ENCODE data around the gene FAM135A.
A peak's percentile ranks its signal among the peaks of the same experiment; 100 is the strongest.

The FAM135A gene

DNA sequence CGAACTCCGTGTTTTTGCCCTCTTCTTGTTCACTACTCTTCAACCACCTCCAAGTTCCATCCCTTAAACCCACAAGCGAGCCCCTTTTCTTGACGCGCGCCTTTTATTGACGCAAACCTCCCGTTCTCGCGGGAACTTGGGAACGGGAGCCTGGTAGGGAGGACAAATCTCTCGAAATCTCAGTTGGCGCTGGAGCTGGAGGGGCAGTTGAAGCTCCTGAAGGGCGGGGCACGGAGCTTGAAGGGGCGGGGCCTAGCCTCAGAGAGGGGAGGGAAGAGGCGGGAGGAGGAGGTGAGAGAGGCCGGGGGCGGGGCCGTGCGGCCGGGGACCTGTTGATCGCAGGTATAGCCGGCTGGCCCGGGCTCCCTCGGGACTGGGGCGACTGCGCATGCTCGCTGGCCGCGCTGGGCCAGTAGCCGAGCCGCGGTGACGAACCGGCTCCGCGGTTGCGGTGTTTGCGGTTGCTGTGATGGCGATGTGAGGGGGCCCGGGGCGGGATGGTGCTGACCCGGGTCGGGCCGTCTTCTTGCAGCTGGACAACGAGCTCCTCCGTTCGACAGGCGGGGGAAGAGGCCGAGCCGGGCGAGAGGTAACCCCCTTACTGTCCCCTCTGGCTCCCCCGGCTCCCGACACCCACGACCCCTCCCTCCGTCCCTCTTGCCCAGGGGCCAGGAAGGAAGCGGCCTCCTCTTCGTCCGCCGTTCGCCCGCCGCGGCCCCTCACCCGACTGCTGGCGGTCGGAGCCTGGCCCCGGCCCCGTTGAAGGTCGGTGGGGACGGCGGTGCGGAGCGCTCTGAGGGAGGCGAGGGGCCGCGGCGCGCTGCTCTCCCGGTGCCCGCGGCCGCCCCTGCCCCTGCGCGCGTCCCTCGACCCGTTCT is at the start of gene FAM135A:
Gene FAM135A (plus strand): TSS at position 395 of the 878 bp plus-strand sequence. CDS start 14,835 bp downstream, outside the sequence.
- DNase-seq = peak; percentile 99

DNA sequence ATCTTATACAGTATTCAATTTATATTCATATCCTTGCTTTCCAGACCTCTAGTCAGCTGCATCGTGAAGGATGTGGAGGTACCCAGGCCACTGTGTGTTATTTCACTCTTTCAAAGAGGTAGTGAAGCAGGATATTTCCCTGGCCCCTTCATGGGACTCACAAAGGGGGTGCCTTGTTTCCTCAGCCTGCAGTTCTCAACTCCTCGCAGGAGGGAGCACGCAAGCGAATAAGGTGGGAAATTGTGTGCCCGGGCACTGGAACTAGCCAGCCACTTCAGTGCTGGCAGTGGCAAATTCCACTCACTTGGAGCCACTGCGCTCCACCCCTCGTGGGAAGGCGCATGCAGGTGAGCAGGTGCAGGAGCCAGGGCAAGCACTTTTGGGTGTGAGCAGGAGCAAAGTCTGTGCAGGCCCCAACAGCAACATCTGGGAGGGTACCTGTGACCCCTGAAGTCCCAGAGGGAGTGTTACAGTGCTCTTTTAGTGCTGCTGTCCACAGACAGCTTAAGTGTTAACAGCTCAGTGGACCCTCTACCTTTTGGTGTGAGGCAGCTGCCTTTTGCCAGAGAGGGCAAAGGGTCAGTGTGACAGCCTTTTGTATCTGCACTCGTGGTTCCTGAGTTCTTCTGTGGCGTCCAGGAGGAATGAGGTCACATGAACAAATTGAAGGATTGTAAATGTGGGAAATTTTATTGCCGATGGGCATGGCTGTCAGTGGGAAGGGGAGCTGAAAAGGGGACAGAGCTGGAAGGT is 49.4 kb upstream of the FAM135A start:
- peak; percentile 12 for DNase-seq

DNA sequence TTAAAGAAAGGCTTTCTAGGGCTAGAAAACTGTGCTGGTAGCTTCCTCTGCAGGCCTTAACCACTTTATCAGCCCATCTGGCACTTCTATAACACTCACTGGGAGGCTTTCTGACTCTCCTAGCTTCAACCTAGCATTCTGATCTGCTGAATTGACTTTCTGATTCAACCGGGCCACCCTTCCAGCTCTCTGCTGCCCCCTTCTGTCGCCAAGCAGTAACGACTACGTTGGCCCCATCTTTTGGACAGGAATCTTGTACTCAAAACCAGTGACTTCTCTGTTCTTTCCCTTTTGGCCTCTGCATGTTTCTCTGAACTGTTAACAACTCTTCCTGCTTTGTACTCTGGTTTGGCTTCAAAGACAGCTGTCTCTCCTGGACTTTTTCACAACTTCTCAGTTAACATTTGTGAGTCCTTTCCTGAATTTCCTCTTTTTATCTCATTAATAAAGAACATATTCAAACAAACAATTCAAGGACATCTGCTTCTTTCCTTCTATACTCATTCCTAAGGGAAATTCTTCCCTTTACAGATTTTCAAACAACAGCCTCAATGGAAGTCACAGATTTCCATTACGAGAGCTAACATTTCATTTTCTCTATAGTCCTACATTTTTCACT is 43.9 kb upstream of the FAM135A start:
- DNase-seq = peak; percentile 89

DNA sequence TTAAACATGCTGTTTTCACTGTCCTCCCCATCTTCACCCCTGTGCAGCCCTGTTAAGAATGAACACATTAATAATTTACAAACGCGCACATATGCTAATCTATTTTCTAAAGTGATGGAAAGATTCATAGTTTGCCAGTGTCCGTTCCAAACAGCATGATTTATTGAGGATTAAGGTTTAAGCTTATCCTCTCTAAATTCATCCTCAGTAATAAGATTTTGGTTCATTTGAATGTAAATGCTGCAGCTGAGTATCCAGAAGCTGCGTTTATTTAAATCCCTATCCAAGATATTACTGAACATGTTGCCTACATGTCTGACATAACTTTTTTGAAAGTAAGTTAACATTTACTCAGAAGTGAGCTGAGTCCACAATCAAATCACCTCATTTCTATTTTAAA is 42.8 kb upstream of the FAM135A start:
- DNase-seq = peak; percentile 73

DNA sequence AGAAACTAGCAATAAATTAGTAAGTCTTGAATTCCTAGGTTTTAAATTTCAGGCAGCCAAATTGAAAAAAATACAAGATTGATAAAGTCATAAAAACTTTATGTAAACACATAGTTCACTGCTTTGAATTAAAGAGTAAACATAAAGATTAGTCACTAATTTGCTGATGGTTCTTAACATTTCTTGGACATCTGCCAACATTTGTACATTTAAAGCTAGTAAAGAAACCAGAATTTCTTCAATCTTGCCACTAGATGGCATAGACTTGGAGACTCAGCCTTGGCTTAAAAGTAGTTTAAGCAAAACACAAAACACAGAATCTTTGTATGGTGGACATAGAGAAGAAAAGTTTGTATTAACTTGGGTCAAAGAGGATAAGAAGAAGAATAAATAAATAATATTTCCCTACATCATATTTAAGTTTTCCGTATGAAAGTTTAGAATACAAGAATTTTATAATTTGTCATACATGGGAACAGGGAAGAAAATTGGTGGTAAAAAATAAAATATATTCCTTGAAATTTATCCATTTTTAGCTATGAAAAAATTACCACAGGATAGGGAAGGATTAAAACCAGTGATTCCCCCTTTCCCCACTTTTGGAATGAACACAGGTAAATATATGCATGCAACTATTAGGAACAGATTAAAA is 41.7 kb upstream of the FAM135A start:
- DNase-seq = peak; percentile 91

DNA sequence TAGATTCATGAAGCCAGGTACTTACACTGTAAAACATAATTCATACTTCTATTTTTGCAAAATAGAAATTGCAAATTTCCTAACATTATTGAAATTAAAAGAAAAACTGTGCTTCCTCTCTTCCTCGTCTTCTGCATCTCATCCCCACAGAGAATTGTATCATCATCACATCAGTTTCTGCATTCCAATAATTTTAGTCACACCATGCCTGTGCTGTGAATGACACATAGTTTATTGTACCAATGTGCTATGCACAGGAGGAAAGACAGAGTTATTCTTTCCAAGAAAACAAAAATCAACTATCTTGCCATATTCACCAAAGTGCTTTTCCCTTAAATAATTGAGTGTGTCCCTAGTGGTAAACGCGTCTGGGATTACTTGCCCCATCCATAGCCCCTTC is 38.1 kb upstream of the FAM135A start:
- DNase-seq = no peak

DNA sequence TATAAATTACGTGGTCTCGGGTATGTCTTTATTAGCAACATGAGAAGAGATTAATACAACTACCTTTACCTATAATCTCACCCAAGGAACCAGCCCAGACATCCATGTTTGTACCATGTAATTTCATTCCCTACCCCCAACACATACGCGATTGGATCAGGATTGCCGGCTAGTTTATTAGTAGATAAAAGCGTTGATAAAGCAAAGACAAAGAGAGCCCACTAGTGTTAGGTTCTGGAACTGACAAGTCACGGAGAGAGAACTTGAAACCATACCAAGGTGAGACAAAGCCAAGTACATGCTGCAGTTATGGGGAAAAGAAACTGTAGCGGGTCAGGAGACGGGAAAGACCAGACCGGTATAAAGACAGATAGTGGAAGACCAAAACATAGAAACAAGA is 37.4 kb upstream of the FAM135A start:
- DNase-seq = peak; percentile 10

DNA sequence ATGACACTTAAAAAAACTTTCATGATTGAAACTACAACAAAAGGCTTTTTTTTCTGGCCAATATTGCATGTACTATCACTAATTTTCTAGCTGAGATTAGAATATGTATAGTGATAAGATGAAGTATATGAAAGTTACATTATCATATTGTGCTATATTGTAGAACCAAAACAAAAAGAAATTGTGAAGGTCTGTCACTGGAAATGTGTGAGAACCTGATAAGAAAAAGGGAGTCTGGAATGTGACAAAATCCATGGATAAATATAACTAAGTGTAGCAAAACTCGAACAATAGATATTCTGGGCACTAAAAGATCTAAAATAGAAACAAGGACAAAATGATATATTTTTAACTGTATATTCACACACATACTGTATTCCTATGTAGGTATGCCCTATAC is 36.7 kb upstream of the FAM135A start:
- DNase-seq = no peak

DNA sequence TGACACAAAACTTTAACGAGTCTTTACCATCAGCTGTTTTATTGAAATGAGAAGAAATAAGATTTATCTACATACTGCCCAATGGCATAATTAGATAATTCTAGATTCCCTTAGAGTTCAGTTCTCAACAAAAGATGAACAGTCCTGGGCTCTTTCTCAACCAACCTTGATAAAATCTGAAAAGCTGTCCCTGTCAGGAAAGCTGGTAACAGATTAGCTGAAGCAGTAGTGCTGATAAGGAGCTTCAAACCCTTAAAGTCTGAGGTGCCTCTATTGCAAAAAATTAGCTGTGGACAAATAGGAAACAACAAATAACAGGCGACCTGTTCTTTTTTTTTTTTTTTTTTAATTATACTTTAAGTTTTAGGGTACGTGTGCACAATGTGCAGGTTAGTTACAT is 35.9 kb upstream of the FAM135A start:
- no peak for DNase-seq

DNA sequence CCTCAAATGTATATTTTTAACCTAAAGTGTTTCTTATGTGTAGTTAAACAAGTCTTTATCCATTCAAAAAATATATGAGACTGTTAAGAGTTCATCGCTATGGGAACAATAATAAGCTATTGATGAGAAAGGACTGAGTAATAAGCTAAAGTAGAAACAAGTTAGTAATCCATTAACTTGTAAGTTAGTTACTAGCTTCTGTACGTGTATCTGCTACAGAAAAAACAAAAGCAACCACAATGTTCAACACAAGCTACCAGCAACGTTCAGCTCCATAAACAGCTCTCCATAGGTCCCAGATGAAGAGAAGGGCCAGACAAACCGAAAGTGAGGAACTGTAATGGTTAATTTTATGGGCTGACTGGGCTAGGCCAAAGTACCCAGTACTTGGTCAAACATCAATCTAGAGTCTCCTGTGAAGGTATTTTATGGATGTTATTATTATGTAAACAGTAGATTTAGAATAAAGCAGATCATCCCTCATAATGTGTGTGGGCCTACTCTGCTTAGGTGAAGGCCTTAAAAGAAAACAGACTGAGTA is 33.8 kb upstream of the FAM135A start:
- no peak for DNase-seq

DNA sequence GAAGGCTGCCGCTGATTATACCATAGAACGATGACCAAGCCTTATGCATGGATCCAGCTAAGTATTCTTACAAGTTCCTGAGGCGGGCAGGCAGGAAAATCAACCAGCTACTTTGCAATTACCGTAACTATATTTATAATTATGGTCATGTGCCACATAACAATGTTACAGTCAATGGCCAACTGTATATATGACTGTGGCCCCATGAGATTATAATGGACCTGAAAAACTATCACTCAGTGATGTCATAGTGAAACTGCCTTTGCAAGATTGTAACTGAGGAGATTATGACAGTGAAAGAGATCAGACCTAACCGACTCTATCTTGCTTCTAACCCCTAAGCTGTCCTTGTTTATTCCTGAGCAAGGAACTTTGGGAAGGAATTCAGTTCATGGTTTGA is 33.1 kb upstream of the FAM135A start:
- DNase-seq = no peak

DNA sequence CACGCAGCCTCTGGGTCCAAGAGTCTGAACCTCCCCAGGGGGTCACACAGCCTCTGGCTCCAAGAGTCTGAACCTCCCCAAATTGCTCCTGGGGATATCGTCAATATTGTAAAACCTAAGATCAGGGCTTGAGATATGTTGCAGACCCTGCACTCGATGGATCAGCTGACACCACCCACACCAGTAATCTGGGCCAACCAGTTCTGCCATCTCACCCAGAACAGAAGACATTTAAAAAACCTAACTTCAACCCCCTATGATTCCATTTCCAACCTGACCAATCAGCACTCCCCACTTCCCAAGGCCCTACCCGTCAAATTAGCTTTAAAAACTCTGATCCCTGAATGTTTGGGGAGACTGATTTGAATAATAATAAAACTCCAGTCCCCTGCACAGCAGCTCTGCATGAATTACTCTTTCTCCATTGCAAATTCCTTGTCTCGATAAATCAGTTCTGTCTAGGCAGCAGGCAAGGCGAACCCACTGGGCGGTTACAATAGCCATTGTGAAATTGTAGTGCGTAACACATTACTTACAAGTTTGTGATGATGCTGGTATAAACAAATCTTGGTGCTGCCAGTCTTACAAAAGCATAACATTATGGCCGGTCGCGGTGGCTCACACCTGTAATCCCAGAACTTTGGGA is 32.4 kb upstream of the FAM135A start:
- DNase-seq = no peak

DNA sequence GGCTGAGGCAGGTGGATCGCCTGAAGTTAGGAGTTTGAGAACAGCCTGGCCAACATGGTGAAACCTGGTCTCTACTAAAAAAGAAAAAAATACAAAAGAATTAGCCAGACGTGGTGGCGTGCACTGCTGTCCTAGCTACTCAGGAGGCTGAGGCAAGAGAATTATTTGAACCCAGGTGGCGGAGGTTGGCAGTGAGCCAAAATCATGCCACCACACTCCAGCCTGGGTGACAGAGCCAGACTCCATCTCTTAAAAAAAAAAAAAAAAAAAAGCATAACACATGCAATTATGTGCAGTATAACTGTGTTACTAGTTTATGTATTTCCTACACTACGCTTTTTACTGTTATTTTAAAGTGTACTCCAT is 31.9 kb upstream of the FAM135A start:
- DNase-seq = no peak

DNA sequence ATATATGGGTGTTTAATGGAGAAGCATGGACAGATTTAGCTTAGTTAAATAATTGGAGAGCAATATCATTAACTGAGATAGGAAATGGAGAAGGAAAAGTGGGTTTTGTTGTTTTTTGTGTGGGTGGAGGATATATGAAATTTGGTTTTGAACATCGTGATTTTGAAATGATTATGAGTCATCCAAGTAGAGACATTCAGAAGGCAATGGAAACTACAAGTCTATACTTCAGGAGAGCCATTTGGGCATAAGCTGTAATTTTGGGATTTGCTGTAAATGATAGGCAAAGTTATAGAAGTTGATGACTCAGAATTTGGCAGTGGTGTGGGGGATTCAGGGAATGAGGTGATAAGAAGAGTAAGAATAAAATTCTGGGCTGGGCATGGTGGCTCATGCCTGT is 27.4 kb upstream of the FAM135A start:
- DNase-seq = no peak

DNA sequence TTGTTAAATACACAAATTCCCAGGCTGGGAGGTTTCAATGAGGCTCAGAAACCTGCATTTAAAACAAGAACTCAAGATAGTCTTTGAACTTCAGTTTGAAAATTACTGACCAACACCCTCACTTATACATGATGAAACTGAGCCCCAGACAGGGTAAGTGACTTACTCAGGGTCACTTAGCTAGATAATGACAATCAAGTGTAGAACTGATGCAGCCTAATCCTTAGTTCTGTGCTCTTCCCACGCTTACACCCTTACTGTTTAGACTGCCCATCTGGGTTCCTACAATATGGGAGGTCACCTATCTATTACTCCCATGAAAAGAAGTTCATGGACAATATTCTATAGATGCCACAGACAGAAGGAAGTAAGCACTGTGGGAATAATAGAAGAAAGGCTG is 24.5 kb upstream of the FAM135A start:
- no peak for DNase-seq

DNA sequence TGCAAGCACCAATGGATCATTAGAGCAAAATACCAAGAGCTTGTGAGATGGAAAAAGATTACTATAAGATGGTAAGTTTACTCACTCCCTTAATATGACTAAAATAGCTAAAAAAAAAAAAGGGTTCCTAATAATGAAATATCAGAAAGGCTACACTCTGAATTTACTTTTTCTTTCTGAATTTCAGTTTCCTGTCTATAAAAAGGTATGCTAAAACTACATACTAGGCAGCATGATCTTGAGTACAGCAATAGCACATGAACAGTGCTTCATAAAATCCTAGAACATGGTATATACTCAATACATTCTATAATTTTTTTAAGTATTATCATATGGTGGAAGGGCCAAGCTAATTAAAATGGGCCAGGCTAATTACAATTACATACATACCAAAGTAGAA is 24.0 kb upstream of the FAM135A start:
- DNase-seq = no peak

DNA sequence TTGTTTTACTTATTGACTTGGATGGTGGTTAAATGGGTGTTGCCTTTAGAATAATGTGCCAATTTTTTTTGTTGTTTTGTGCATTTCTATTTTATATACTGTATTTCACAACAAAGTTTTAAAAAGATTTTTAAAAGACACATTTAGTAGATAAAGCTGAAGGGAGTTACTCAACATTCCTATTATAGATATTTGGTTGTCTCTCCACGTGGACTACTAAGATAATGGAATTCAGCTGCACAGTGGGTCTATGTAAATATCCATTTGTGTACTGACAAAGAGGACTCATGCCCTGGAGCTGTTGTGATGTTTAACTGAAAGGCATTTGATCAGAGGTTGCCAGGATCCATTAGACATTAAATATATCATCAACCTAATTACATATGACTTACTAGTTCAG is 23.2 kb upstream of the FAM135A start:
- DNase-seq = no peak

DNA sequence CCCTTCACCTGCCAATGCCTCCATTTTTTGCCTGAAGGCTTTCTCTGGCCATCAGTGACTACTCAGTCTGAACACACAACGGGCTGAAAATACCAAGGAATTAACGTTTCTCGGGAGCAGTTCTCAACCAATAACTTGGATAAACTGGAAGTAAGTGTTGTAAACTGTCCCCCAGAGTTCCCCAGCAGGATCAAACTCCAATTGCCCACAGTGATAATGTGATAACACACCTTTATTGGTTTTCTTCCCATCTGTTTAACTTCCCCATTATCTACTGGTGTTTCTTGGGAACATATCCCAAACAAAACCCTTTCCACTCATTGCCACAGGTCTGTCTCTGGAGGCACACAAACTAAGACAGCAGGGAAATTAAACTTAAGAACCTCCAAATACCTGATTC is 21.8 kb upstream of the FAM135A start:
- DNase-seq = no peak

DNA sequence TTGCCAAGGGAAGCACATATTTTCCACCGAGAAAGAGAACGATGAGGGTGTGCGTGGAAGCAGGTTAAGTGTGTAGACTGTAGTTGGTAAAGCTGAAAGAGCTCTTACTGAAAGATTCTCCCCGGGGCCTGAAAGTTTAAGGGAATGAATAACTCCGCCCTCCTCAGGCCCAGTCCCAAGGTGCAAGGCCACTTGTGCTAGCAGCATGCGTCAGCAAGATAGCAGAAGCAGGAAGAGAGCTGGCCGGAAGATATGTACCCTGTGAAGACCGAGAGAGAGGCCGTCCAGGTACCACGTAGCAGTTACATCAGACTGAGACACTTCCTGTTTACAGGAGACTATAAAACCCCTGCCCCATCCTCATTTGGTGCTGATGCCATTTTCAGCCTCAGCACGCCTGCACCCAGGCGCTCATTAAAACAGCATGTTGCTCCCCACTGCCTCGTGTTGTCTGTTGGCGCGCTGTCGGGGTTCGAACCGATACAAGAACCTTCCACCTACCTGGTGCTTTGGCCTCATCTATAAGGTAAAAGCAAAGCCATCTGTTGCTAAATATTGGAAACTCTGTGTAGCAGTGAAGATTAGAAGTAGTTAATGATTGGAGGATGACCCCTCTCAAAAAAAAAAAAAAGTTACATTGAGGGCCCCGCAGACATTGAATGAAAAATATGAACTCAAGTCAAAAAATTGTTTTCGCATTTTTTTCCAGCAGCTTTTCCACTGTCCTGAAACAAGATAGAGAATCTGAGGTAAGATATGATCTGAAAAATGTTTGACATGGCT is 18.6 kb upstream of the FAM135A start:
- no peak for DNase-seq

DNA sequence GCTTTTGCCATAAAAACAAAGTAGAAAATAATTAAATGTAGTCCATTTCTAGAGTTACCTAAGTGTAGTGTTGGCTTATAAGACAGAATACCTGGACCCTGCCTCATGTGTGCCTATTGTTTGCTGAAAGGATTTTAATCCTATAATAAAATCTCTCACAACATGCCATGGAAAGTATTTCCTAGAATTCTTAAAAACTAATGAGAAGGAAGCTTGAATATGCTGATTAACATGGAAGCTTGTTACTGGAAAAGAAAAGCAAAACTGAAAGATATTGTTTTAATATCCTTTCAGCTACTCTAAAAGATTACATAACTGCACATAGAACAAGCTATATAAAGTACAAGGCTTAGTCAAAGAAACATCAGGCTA is 18.0 kb upstream of the FAM135A start:
- DNase-seq = peak; percentile 2

DNA sequence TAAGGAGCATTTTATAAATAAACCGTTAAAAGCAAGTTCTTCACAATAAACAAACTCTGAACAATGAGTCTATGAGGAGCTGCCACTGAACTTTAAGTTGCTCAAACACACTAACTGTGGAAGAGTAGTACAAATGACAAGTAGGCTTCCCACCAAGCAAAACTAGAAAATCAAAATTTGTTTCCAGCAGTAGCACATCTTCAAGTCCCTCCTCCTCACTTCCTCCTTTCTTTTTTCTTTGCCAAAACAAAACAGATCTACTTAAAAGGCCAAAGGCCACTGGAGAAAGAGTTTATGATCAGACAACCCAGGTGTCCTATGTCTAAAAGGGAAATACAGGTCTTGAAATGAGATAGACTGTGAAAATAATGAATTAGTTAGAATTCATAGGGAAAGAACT is 17.1 kb upstream of the FAM135A start:
- no peak for DNase-seq
